Measurements from ENCODE around the gene CTPS2. TPM values are rescaled to one million over a fixed set of nuclear protein-coding genes. Genes with fewer than 3 reads are reported as not detected.

Gene CTPS2, protein sequence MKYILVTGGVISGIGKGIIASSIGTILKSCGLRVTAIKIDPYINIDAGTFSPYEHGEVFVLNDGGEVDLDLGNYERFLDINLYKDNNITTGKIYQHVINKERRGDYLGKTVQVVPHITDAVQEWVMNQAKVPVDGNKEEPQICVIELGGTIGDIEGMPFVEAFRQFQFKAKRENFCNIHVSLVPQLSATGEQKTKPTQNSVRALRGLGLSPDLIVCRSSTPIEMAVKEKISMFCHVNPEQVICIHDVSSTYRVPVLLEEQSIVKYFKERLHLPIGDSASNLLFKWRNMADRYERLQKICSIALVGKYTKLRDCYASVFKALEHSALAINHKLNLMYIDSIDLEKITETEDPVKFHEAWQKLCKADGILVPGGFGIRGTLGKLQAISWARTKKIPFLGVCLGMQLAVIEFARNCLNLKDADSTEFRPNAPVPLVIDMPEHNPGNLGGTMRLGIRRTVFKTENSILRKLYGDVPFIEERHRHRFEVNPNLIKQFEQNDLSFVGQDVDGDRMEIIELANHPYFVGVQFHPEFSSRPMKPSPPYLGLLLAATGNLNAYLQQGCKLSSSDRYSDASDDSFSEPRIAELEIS
- total RNA-seq (2022; extraction: Qiagen RNA extraction; ENCODE audit: low read depth): 8.1 to 12.2 TPM (median 10.1 TPM) in 5 replicates

DNA sequence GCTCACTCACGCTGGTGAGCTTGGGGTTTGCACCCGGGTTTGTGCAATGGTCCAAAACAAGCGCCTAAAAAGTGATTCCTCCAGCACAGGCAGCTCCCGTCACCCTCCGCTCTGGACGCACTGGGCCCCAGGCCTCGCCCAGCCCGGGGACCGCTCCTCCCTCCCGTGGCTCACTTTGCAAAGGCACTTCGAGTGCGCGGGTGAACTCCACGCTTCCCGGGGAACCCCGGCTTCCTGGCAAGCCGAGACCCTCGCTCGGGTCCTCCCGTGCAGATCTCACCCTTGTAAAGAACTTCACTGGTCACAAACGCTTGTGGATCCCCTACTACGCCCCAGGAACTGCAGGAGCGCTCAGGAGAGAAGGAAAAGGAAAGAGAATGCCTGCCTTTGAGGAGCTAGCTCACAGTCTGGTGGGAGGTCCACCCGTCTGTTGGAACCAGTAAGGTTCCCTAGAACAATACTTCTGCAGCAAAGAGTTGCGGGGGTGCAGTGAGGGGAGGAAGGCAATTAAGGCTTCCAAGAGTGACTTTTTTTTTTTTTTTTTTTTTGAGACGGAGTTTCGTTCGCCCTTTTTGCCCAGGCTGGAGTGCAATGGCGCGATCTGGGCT is at the start of gene CTPS2:
CTPS2 (minus strand) TSS at position 122 of the 608 bp plus-strand sequence. CDS start 9,767 bp downstream, outside the sequence.

DNA sequence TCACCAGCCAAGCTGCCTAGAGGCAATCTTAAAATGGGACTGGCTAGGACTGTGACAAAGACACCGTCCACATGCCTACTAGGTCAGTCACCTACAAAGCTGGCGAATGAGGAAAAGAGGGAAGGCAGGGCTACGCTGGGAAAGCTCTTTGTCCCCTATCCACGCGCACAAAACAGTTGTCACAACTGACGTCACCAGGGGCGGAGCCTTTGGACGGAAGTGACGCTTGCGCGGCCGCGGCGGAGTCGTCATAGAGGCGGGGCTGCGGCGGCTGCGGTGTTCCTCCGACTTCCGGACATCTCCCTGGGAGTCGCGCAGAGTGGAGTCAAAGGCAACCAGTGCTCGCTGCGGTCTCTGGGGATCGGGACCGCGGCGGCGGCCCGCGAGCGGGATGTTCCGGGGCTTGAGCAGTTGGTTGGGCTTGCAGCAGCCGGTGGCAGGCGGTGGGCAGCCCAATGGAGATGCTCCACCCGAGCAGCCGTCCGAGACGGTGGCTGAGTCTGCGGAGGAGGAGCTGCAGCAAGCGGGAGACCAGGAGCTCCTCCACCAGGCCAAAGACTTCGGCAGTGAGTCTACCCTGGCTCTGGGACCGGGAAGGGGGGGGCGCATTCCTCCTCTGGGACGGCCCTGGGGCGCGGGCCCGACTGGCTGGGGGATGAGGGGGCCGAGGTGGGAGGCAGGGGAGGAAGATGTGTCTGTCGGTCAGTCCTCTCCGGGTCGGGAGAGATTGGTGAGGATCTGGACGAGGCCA is 7.0 kb upstream of the CTPS2 start, which contains the start of gene SYAP1:
SYAP1 (plus strand) TSS at position 279 of the 751 bp plus-strand sequence; CDS start at position 392, 113 bp downstream.

GRCh38 chrX:16649858-16650257 is 62.6 kb downstream of the CTPS2 start, which contains the start of gene S100G:
S100G (plus strand) TSS chrX:16650158; CDS start chrX:16651007, 849 bp downstream.

Other genes starting within 250 kb of the CTPS2 start
- not detected in 5 replicates for gene S100G, start 62.5 kb downstream of the CTPS2 start, total RNA-seq (2022; extraction: Qiagen RNA extraction; ENCODE audit: low read depth)
- 16.7 to 23.3 TPM (median 21.2 TPM) in 5 replicates for gene SYAP1, start 6.9 kb upstream of the CTPS2 start, total RNA-seq (2022; extraction: Qiagen RNA extraction; ENCODE audit: low read depth)
- 10.8 to 16.7 TPM (median 13.9 TPM) in 5 replicates for gene TXLNG, start 73.8 kb upstream of the CTPS2 start, total RNA-seq (2022; extraction: Qiagen RNA extraction; ENCODE audit: low read depth)
- 157 to 211 TPM (median 168 TPM) in 5 replicates for gene RBBP7, start 157.7 kb upstream of the CTPS2 start, total RNA-seq (2022; extraction: Qiagen RNA extraction; ENCODE audit: low read depth)
- gene REPS2, start 234.0 kb upstream of the CTPS2 start, total RNA-seq (2022; extraction: Qiagen RNA extraction; ENCODE audit: low read depth): 0.50 to 2.2 TPM (median 0.81 TPM) in 5 replicates

Data from A549 treated with ZK216348 at 1 μM for 4 hours (cell line).